Measurements from ENCODE around the gene THSD4. TPM values are rescaled to one million over a fixed set of nuclear protein-coding genes. Genes with fewer than 3 reads are reported as not detected.

THSD4 gene
- total RNA-seq, 4 donors from 2014 or later, result 39.4 to 232 (median 127) TPM

DNA sequence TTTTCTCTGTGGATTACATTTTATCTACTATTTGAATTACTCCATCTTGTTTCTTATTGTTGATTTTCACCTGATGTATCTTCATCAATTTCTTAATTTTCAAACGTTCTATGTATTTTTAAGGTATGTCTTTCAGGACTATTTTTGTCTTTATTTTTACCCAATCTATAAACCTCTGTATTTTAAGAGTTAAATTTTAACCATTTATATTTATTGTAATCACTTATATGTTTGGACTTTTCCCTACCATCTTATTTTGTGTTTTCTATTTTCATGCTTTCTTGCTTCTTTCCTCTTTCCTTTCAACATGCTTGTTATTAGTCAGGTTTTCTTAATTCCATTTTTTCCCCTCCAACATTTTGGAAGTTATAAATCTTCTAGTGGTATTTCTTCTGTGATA is 645.6 kb downstream of the THSD4 start:
- TF ChIP-seq, protein P1, sequence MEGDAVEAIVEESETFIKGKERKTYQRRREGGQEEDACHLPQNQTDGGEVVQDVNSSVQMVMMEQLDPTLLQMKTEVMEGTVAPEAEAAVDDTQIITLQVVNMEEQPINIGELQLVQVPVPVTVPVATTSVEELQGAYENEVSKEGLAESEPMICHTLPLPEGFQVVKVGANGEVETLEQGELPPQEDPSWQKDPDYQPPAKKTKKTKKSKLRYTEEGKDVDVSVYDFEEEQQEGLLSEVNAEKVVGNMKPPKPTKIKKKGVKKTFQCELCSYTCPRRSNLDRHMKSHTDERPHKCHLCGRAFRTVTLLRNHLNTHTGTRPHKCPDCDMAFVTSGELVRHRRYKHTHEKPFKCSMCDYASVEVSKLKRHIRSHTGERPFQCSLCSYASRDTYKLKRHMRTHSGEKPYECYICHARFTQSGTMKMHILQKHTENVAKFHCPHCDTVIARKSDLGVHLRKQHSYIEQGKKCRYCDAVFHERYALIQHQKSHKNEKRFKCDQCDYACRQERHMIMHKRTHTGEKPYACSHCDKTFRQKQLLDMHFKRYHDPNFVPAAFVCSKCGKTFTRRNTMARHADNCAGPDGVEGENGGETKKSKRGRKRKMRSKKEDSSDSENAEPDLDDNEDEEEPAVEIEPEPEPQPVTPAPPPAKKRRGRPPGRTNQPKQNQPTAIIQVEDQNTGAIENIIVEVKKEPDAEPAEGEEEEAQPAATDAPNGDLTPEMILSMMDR (IDR thresholded peaks at IDR 0.05), result no peak
- no peak for TF ChIP-seq POLR2A (IDR thresholded peaks at IDR 0.05)
- H3K4me3 ChIP-seq, result no peak overlapping the region
- H3K9me3 ChIP-seq, result peaks cover 0 to 8% (median 6%) of the 10 kb centered on the region in 3 donors
- no peak for DNase-seq
- WGBS, 2 donors, result 61 to 81% methylated on average over 1 of the region's 1 CpG
- H3K27ac ChIP-seq, result no peak overlapping the region
- H3K36me3 ChIP-seq, result peaks cover 6 to 98% (median 11%) of the 10 kb centered on the region in 3 donors
- no peaks in the 10 kb centered on the region for H3K4me1 ChIP-seq
- no peaks in the 10 kb centered on the region for H3K27me3 ChIP-seq
- intact Hi-C loops (cut with DNase I), result no loop called here

DNA sequence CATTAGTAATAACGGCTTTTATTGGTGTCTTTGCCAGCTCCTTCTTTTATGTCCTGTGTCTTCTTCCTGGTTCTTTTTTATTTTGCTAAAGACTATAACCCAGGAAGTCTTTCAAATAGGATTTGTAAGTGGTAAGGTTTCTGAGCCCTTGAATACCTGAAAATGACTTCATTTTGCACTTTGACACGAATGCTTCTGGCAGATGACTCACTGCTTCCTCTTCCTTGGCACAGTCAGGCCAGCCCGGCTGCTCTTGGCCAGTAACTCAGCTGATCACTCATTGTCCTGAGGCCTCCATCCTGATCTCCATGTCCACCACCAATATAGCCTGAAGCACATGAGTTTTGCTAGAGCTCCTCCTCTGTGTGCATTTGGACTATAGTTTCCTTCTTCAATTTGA is 646.4 kb downstream of the THSD4 start:
- no peak overlapping the region for H3K4me3 ChIP-seq
- no peaks in the 10 kb centered on the region for H3K27me3 ChIP-seq
- no peak for DNase-seq
- WGBS, 2 donors, result 24 to 28% methylated on average over 3 of the region's 3 CpGs
- peaks cover 0 to 8% (median 6%) of the 10 kb centered on the region in 3 donors for H3K9me3 ChIP-seq
- TF ChIP-seq POLR2A (IDR thresholded peaks at IDR 0.05), result no peak
- TF ChIP-seq, protein P1 (IDR thresholded peaks at IDR 0.05), result no peak
- no peaks in the 10 kb centered on the region for H3K4me1 ChIP-seq
- H3K27ac ChIP-seq, result peak overlapping the region in 1 of 4 donors; percentile 23
- peaks cover 6 to 98% (median 8%) of the 10 kb centered on the region in 3 donors for H3K36me3 ChIP-seq
- intact Hi-C loops (cut with DNase I), result no loop called here

- WGBS, 2 donors, result 78 to 86% methylated on average over 5 of the region's 5 CpGs
- no peaks in the 10 kb centered on the region for H3K27me3 ChIP-seq
Observed at GRCh38 chr15:71768184-71768583, 652.9 kb downstream of the THSD4 start.

GRCh38 chr15:71773206-71773859 is 658.1 kb downstream of the THSD4 start:
- intact Hi-C loops (cut with DNase I), result no loop called here
- TF ChIP-seq POLR2A (IDR thresholded peaks at IDR 0.05), result no peak
- TF ChIP-seq, protein P1 (IDR thresholded peaks at IDR 0.05), result no peak
- Histone ChIP-seq H3K9me3 (no peaks in the 10 kb centered on the region), H3K4me1 (no peaks in the 10 kb centered on the region), H3K36me3 (peaks cover 0 to 76% (median 3%) of the 10 kb centered on the region in 3 donors), H3K27me3 (no peaks in the 10 kb centered on the region), H3K27ac (no peak overlapping the region), H3K4me3 (no peak overlapping the region)
- 36 to 67% methylated on average over 1 of the region's 1 CpG for WGBS, 2 donors
- DNase-seq, result no peak

More at GRCh38 chr15:71768184-71768583, 652.9 kb downstream of the THSD4 start:
- no peak for TF ChIP-seq POLR2A (IDR thresholded peaks at IDR 0.05)
- TF ChIP-seq, protein P1 (IDR thresholded peaks at IDR 0.05), result no peak
- no peak overlapping the region for H3K4me3 ChIP-seq
- H3K36me3 ChIP-seq, result peaks cover 0 to 79% (median 6%) of the 10 kb centered on the region in 3 donors
- H3K27ac ChIP-seq, result no peak overlapping the region
- no peak for DNase-seq
- H3K9me3 ChIP-seq, result no peaks in the 10 kb centered on the region
- no peaks in the 10 kb centered on the region for H3K4me1 ChIP-seq
- intact Hi-C loops (cut with DNase I), result no loop called here

- intact Hi-C loops (cut with DNase I), result no loop called here
- DNase-seq, result no peak
- Histone ChIP-seq H3K4me3 (no peak overlapping the region), H3K27me3 (no peaks in the 10 kb centered on the region), H3K27ac (no peak overlapping the region), H3K4me1 (peaks cover 0 to 11% (median 4%) of the 10 kb centered on the region in 3 donors), H3K36me3 (peaks cover 0 to 73% (median 3%) of the 10 kb centered on the region in 3 donors), H3K9me3 (no peaks in the 10 kb centered on the region)
- TF ChIP-seq, protein P1 (IDR thresholded peaks at IDR 0.05), result no peak
- no peak for TF ChIP-seq POLR2A (IDR thresholded peaks at IDR 0.05)
Observed at GRCh38 chr15:71775856-71776255, 660.6 kb downstream of the THSD4 start.
